WTC11 (cell line): ENCODE results near the gene SVOPL. TPM values are rescaled to one million over a fixed set of nuclear protein-coding genes. Genes with fewer than 3 reads are reported as not detected.

Experiments
- ATAC-seq: fragments of 200-7000 bp; cut with Tn5 transposase; 2 replicates; pipeline ENCODE4 v1.10.0; 2021; ENCODE audit warnings: mild to moderate bottlenecking, moderate library complexity
- CTCF ChIA-PET: fragments of 300-600 bp; sonication (Branson Sonifier 250); formaldehyde crosslinking; loops from one replicate; lab custom pipeline; 2021; ENCODE audit warnings: antibody characterized with exemption; lab: Charles Lee
- POLR2A ChIA-PET: fragments of 350-600 bp; sonication (Branson Sonifier 250); formaldehyde crosslinking; loops from one replicate; lab custom pipeline; 2021; ENCODE audit warnings: antibody characterized with exemption; lab: Charles Lee
- DNase-seq: peaks from one replicate; pipeline ENCODE4 v3.0.0; 2021; ENCODE audit warnings: low spot score
- H3K27ac Mint-ChIP-seq: 2 replicates; pipeline ENCODE4 v1.8.0; 2021; ENCODE audit warnings: mixed read lengths
- H3K27me3 Mint-ChIP-seq: 2 replicates; pipeline ENCODE4 v1.8.0; 2021; ENCODE audit warnings: low read depth, mild to moderate bottlenecking, moderate library complexity, mixed read lengths
- H3K36me3 Mint-ChIP-seq: 2 replicates; pipeline ENCODE4 v1.8.0; 2021; ENCODE audit warnings: mixed read lengths
- H3K4me1 Mint-ChIP-seq: 2 replicates; pipeline ENCODE4 v1.8.0; 2022; ENCODE audit warnings: mixed read lengths
- H3K4me3 Mint-ChIP-seq: 2 replicates; pipeline ENCODE4 v1.8.0; 2021; ENCODE audit warnings: mild to moderate bottlenecking, moderate library complexity, mixed read lengths
- H3K9me3 Mint-ChIP-seq: 2 replicates; pipeline ENCODE4 v1.8.0; 2021; ENCODE audit warnings: mixed read lengths
- ATF3 ChIP-seq: sonication (generic); formaldehyde crosslinking; conservative IDR thresholded peaks from 2 replicates; pipeline ENCODE4 v1.8.1; 2022; ENCODE audit warnings: mild to moderate bottlenecking, missing genetic modification reagents
- E2F4 ChIP-seq: sonication (generic); formaldehyde crosslinking; IDR thresholded peaks from 2 replicates; pipeline ENCODE4 v1.8.1; 2022; ENCODE audit warnings: low read depth, mild to moderate bottlenecking, moderate library complexity, missing genetic modification reagents, borderline replicate concordance
- EMX1 ChIP-seq: fragments of 250-450 bp; sonication (Bioruptor Pico); IDR thresholded peaks from 2 replicates; pipeline ENCODE4 v1.8.0; 2021; ENCODE audit warnings: mild to moderate bottlenecking
- OVOL2 ChIP-seq: fragments of 250-450 bp; sonication (Bioruptor Pico); IDR thresholded peaks from 2 replicates; pipeline ENCODE4 v1.9.0; 2021; ENCODE audit warnings: mild to moderate bottlenecking, borderline replicate concordance
- PRDM15 ChIP-seq: sonication (generic); formaldehyde crosslinking; IDR thresholded peaks from 2 replicates; pipeline ENCODE4 v1.8.0; 2022; ENCODE audit warnings: missing genetic modification reagents
- SOX15 ChIP-seq: fragments of 250-450 bp; sonication (Bioruptor Pico); IDR thresholded peaks from 2 replicates; pipeline ENCODE4 v1.9.0; 2021; ENCODE audit warnings: mild to moderate bottlenecking
- TEAD1 ChIP-seq: sonication (generic); formaldehyde crosslinking; IDR thresholded peaks from 2 replicates; pipeline ENCODE4 v1.8.0; 2022; ENCODE audit warnings: mild to moderate bottlenecking, missing genetic modification reagents
- TEAD4 ChIP-seq: sonication (generic); formaldehyde crosslinking; IDR thresholded peaks from 2 replicates; pipeline ENCODE4 v1.8.0; 2022; ENCODE audit warnings: mild to moderate bottlenecking, missing genetic modification reagents
- USF2 ChIP-seq: sonication (generic); formaldehyde crosslinking; IDR thresholded peaks from 2 replicates; pipeline ENCODE4 v1.8.1; 2023; ENCODE audit warnings: mild to moderate bottlenecking, missing genetic modification reagents, moderate library complexity
- ZBTB21 ChIP-seq: sonication (generic); formaldehyde crosslinking; IDR thresholded peaks from 2 replicates; pipeline ENCODE4 v1.8.1; 2023; ENCODE audit warnings: mild to moderate bottlenecking, missing genetic modification reagents, borderline replicate concordance
- ZNF219 ChIP-seq: sonication (generic); formaldehyde crosslinking; IDR thresholded peaks from 2 replicates; pipeline ENCODE4 v1.8.0; 2023; ENCODE audit warnings: missing genetic modification reagents, mild to moderate bottlenecking, borderline replicate concordance
- ZNF317 ChIP-seq: sonication (generic); formaldehyde crosslinking; IDR thresholded peaks from 2 replicates; pipeline ENCODE4 v1.8.1; 2023; ENCODE audit warnings: low read depth, mild to moderate bottlenecking, moderate library complexity, missing genetic modification reagents, borderline replicate concordance
- ZNF423 ChIP-seq: fragments of 250-450 bp; sonication (Bioruptor Pico); IDR thresholded peaks from 2 replicates; pipeline ENCODE4 v2.1.2; 2022; ENCODE audit warnings: mild to moderate bottlenecking, moderate library complexity
- ZNF512 ChIP-seq: sonication (generic); formaldehyde crosslinking; IDR thresholded peaks from 2 replicates; pipeline ENCODE4 v1.8.1; 2022; ENCODE audit warnings: missing genetic modification reagents, borderline replicate concordance
- ZSCAN18 ChIP-seq: fragments of 250-450 bp; sonication (Bioruptor Pico); IDR thresholded peaks from 2 replicates; pipeline ENCODE4 v2.1.2; 2022; ENCODE audit warnings: mild to moderate bottlenecking, moderate library complexity
- total RNA-seq: library from RNA; stranded (reverse); gene quantifications from 3 replicates; pipeline ENCODE4 v1.2.3, GENCODE V29; 2021

Gene SVOPL
- total RNA-seq, 1 experiment from 2014 or later = 1.9 TPM

- Mint-ChIP-seq H3K27ac (no peak overlapping the region), H3K4me3 (no peak overlapping the region), H3K36me3 (peaks cover 100% of the 10 kb centered on the region), H3K4me1 (no peaks in the 10 kb centered on the region), H3K27me3 (peaks cover 6% of the 10 kb centered on the region; the same call in 1 of the 2 replicates), H3K9me3 (peaks cover 79% of the 10 kb centered on the region)
- TF ChIP-seq ZSCAN18 (CRISPR knock-in tag) (no peak), ZNF317 (CRISPR knock-in tag) (no peak), ZNF219 (CRISPR knock-in tag) (no peak), E2F4 (CRISPR knock-in tag) (no peak), ZBTB21 (CRISPR knock-in tag) (no peak), TEAD1 (CRISPR knock-in tag) (no peak), USF2 (CRISPR knock-in tag) (no peak), ZNF512 (no peak), PRDM15 (CRISPR knock-in tag) (no peak), TEAD4 (CRISPR knock-in tag) (no peak), ATF3 (CRISPR knock-in tag) (no peak), ZNF423 (no peak), OVOL2 (CRISPR knock-in tag) (no peak)
- DNase-seq = no peak
- CTCF ChIA-PET = no interaction called here
- no peak for ATAC-seq
- POLR2A ChIA-PET = no interaction called here
These were observed 141.7 kb downstream of the SVOPL start for GRCh38 chr7:138559448-138559847.

GRCh38 chr7:138556771-138557484 is 144.2 kb downstream of the SVOPL start:
- Mint-ChIP-seq H3K4me1 (no peaks in the 10 kb centered on the region), H3K36me3 (peaks cover 98% of the 10 kb centered on the region), H3K27me3 (peaks cover 6% of the 10 kb centered on the region; the same call in 1 of the 2 replicates), H3K4me3 (no peak overlapping the region), H3K9me3 (peaks cover 79% of the 10 kb centered on the region), H3K27ac (no peak overlapping the region)
- TF ChIP-seq EMX1 (CRISPR knock-in tag) = no peak
- TF ChIP-seq SOX15 = no peak
- ChIA-PET POLR2A (interaction anchor here (0.5 kb wide), 1 partner anchor 73 kb away, joined by 3 read pairs; no protein-coding TSS in a partner anchor), CTCF (no interaction called here)
- no peak for DNase-seq
- no peak for ATAC-seq
